Lung (tissue), 12 donors: ENCODE data around the gene GALNT10. TPM values are rescaled to one million over a fixed set of nuclear protein-coding genes. Genes with fewer than 3 reads are reported as not detected.

Experiments used
- ATAC-seq: fragments of 200-7000 bp; cut with Tn5 transposase; one replicate; pipeline ENCODE4 v1.9.1; 2020; ENCODE audit warnings: moderate number of reproducible peaks; ENCODE audit not compliant: insufficient read depth, low FRiP score
- DNase-seq, 3 donors: peaks; one replicate each; pipeline ENCODE4 v3.0.0-alpha.2; 2013 to 2017
- H3K27ac ChIP-seq, 2 donors: one replicate each; pipeline ENCODE4 v1.5.1; 2013; ENCODE audit warnings: mild to moderate bottlenecking in 2 of 2, moderate library complexity in 2 of 2, control low read depth in 1 of 2, inconsistent platforms in 1 of 2, low read depth in 1 of 2, low read length in 1 of 2
- H3K27me3 ChIP-seq, 3 donors: one replicate each; pipeline ENCODE4 v1.5.1; 2013; ENCODE audit warnings: low read length in 2 of 3; ENCODE audit not compliant: control insufficient read depth in 3 of 3, insufficient read depth in 3 of 3
- H3K36me3 ChIP-seq, 4 donors: one replicate each; pipeline ENCODE4 v1.5.1; 2013; ENCODE audit warnings: low read length in 4 of 4, mild to moderate bottlenecking in 1 of 4, moderate library complexity in 1 of 4; ENCODE audit not compliant: control insufficient read depth in 4 of 4, insufficient read depth in 4 of 4
- H3K4me1 ChIP-seq, 5 donors: one replicate each; pipeline ENCODE4 v1.5.1; 2013; ENCODE audit warnings: low read length in 5 of 5, mild to moderate bottlenecking in 2 of 5, moderate library complexity in 1 of 5; ENCODE audit not compliant: control insufficient read depth in 5 of 5, insufficient read depth in 5 of 5
- H3K4me3 ChIP-seq: one replicate; pipeline ENCODE4 v1.5.1; 2013; ENCODE audit warnings: mild to moderate bottlenecking, control low read depth, moderate library complexity
- H3K9ac ChIP-seq, 2 donors: one replicate each; pipeline ENCODE4 v1.5.1; 2013; ENCODE audit warnings: low read length in 2 of 2, control low read depth in 1 of 2; ENCODE audit not compliant: insufficient read depth in 1 of 2
- H3K9me3 ChIP-seq, 4 donors: one replicate each; pipeline ENCODE4 v1.5.1; 2013; ENCODE audit warnings: low read length in 3 of 4, mild to moderate bottlenecking in 1 of 4, moderate library complexity in 1 of 4; ENCODE audit not compliant: control insufficient read depth in 4 of 4, insufficient read depth in 3 of 4
- WGBS, 2 donors: extraction: QIAGEN DNeasy Blood & Tissue Kit; methylation state at CpG; one replicate each; pipeline ENCODE4 v1.1.7; 2013; 5-methylcytosine and 5-hydroxymethylcytosine counted together
- polyA plus RNA-seq, 2 donors: library from polyadenylated mRNA; stranded (reverse); fragments of 200-250 nt; gene quantifications; one replicate each; pipeline ENCODE4 v1.2.1, GENCODE V29; 2013
- total RNA-seq, 2 donors: library from RNA; depleted of rRNA in 1 of 2; stranded (reverse); fragments of >200 nt in 1 of 2; gene quantifications; one replicate each; pipeline ENCODE4 v1.2.1, GENCODE V29; 2014 to 2021
- TF ChIP-seq, protein P1 (sequence below): IDR thresholded peaks from 2 replicates; pipeline ENCODE4 v1.5.1; 2012; ENCODE audit warnings: mild to moderate bottlenecking; ENCODE audit errors: control extremely low read depth, extremely low read depth
- donor health status: control.
- donor health status: control.
- donor health status: Bipolar disorder and iron deficiency.
- donor health status: healthy.
- donor health status: DM: yes; HTN: yes; CAD: no.

Gene GALNT10
- total and polyA plus RNA-seq, 4 donors, result 9.0 to 70.2 (median 22.0) TPM

DNA sequence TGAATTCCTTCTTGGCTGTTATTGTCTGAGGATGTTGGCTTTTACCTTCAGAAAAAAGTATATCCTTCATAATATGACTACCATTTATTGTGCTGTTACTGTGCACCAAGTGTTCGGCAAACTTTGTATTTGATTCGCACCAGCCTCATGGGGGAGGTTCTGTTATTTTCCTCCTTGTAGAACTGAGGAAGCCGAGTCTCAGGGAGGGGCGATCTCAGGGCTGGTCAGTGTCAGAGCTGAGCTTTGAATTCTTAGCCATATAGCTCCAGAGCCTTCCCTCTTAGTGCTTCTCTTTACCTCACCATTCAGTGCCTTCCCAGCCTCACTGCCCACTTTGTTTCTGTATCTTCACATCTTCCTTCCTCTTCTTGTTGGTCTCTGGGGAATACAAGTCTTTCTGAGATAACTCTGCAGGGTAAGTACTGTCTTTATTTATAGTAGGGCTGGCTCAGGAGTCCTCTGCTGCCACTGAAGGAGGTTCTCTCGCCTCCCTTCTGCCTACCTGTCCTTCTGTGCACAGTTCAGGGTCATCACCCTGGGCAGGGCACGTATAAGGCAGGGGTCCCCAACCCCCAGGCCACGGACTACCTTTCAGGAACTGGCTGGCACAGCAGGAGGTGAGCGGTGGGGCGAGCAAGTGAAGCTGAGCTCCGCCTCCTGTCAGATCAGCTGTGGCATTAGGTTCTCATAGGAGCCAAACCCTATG is 48.4 kb downstream of the GALNT10 start:
- no peaks in the 10 kb centered on the region for H3K27me3 ChIP-seq
- TF ChIP-seq, protein P1, sequence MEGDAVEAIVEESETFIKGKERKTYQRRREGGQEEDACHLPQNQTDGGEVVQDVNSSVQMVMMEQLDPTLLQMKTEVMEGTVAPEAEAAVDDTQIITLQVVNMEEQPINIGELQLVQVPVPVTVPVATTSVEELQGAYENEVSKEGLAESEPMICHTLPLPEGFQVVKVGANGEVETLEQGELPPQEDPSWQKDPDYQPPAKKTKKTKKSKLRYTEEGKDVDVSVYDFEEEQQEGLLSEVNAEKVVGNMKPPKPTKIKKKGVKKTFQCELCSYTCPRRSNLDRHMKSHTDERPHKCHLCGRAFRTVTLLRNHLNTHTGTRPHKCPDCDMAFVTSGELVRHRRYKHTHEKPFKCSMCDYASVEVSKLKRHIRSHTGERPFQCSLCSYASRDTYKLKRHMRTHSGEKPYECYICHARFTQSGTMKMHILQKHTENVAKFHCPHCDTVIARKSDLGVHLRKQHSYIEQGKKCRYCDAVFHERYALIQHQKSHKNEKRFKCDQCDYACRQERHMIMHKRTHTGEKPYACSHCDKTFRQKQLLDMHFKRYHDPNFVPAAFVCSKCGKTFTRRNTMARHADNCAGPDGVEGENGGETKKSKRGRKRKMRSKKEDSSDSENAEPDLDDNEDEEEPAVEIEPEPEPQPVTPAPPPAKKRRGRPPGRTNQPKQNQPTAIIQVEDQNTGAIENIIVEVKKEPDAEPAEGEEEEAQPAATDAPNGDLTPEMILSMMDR, result no peak
- no peak overlapping the region for H3K9ac ChIP-seq
- H3K36me3 ChIP-seq, result no peaks in the 10 kb centered on the region
- ATAC-seq (no peak), DNase-seq (no peak)
- no peak overlapping the region for H3K4me3 ChIP-seq
- H3K27ac ChIP-seq, result no peak overlapping the region
- peaks cover 0 to 9% (median 0%) of the 10 kb centered on the region in 5 donors for H3K4me1 ChIP-seq
- H3K9me3 ChIP-seq, result peaks cover 0 to 1% (median 0%) of the 10 kb centered on the region in 4 donors
- 80 to 81% methylated on average over 10 of the region's 10 CpGs for WGBS, 2 donors

DNA sequence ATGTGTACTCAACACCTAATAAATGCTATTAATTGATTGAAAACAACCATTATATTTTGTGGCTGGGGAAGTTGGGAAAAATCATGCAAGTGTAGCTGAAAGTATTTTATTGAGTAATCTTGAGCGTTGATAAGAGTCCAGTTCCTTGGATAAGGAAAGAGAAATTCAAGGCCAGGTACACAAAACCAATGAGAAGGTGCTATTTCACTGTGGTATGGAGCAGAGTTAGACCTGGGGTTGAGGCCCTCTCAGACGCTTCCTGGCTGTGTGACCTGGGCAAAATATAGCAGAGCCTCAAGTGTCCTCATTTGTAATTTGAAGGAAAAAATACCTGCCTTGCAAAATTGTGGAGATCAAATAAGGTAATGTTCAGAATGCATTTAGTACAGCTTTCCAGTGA is 50.1 kb downstream of the GALNT10 start:
- H3K27ac ChIP-seq, result peak overlapping the region in 1 of 2 donors; percentile 28
- no peaks in the 10 kb centered on the region for H3K36me3 ChIP-seq
- no peak overlapping the region for H3K9ac ChIP-seq
- TF ChIP-seq, protein P1, result no peak
- DNase-seq (no peak), ATAC-seq (no peak)
- WGBS, 2 donors, result 65 to 77% methylated on average over 2 of the region's 2 CpGs
- no peak overlapping the region for H3K4me3 ChIP-seq
- peaks cover 0 to 9% (median 0%) of the 10 kb centered on the region in 5 donors for H3K4me1 ChIP-seq
- no peaks in the 10 kb centered on the region for H3K27me3 ChIP-seq
- peaks cover 0 to 1% (median 0%) of the 10 kb centered on the region in 4 donors for H3K9me3 ChIP-seq

DNA sequence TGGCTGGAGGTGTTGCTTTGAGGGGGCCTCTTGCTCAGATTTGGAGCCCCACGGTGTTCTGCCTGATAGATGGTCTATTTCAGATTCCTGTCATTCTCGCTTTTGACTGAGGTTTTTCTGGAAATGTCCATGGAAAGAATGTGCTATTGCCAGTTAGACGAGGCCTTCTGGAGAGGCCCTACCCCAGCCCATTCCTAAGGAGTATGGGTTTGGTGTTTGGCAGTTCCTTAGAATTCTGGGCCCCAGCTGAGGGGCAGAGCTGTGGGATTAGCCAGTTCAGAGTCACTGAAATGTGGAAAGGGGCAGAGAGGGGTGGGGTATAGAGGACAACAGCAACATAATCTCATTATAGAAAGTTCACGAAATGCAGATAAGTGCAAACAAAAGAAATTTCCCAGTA is 50.5 kb downstream of the GALNT10 start:
- peak overlapping the region in 1 of 2 donors; percentile 28 for H3K27ac ChIP-seq
- H3K27me3 ChIP-seq, result no peaks in the 10 kb centered on the region
- ATAC-seq (no peak), DNase-seq (peak in 1 of 3 donors; percentile 6)
- no peaks in the 10 kb centered on the region for H3K36me3 ChIP-seq
- H3K9ac ChIP-seq, result no peak overlapping the region
- TF ChIP-seq, protein P1, result no peak
- 80 to 86% methylated on average over 4 of the region's 4 CpGs for WGBS, 2 donors
- H3K9me3 ChIP-seq, result peaks cover 0 to 1% (median 0%) of the 10 kb centered on the region in 4 donors
- peaks cover 0 to 9% (median 0%) of the 10 kb centered on the region in 5 donors for H3K4me1 ChIP-seq
- H3K4me3 ChIP-seq, result no peak overlapping the region
